ENCODE data around the gene NCAPG.
A peak's percentile ranks its signal among the peaks of the same experiment; 100 is the strongest.

The NCAPG gene

DNA sequence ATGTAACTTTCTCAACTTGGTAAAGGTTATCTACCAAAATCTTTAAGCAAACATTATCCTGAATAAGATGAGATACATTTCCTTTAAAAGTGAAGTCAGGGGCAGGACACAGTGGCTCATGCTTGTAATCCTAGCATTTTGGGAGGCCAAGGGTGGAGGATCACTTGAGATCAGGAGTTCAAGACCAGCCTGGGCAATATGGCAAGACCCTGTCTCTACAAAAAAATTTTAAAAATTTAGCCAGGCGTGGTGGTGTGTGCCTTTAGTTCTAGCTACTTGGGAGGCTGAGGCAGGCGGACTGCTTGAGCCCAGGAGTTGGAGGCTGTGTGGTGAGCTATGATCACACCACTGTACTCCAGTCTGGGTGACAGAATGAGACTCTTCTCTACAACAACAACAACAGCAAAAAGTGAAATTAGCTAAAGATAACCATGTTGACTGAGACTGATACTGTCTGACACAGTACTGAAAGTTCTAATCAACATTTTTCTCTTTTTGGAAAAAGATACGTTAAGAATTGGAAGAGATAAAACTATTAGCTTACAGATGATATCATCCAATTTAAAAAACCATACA, 5.1 kb upstream of the NCAPG start:
- TF ChIP-seq POLR2AphosphoS5 (IDR thresholded peaks at IDR 0.05; ENCODE audit: low read depth, low read length) (no peak), TAF1 (IDR thresholded peaks at IDR 0.05; ENCODE audit: borderline replicate concordance, insufficient read depth, low read length) (no peak), FOXP2 (optimal IDR thresholded peaks at IDR 0.05; ENCODE audit: borderline replicate concordance, extremely low read depth, extremely low read length, insufficient read depth) (no peak), SIN3A (IDR thresholded peaks at IDR 0.05; ENCODE audit: borderline replicate concordance, insufficient read depth, low read length) (no peak)
- TF ChIP-seq, protein P1, sequence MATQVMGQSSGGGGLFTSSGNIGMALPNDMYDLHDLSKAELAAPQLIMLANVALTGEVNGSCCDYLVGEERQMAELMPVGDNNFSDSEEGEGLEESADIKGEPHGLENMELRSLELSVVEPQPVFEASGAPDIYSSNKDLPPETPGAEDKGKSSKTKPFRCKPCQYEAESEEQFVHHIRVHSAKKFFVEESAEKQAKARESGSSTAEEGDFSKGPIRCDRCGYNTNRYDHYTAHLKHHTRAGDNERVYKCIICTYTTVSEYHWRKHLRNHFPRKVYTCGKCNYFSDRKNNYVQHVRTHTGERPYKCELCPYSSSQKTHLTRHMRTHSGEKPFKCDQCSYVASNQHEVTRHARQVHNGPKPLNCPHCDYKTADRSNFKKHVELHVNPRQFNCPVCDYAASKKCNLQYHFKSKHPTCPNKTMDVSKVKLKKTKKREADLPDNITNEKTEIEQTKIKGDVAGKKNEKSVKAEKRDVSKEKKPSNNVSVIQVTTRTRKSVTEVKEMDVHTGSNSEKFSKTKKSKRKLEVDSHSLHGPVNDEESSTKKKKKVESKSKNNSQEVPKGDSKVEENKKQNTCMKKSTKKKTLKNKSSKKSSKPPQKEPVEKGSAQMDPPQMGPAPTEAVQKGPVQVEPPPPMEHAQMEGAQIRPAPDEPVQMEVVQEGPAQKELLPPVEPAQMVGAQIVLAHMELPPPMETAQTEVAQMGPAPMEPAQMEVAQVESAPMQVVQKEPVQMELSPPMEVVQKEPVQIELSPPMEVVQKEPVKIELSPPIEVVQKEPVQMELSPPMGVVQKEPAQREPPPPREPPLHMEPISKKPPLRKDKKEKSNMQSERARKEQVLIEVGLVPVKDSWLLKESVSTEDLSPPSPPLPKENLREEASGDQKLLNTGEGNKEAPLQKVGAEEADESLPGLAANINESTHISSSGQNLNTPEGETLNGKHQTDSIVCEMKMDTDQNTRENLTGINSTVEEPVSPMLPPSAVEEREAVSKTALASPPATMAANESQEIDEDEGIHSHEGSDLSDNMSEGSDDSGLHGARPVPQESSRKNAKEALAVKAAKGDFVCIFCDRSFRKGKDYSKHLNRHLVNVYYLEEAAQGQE (IDR thresholded peaks at IDR 0.05; ENCODE audit: insufficient read depth in 1 of 2, low read depth in 2 of 2, low read length in 2 of 2) = no peak

DNA sequence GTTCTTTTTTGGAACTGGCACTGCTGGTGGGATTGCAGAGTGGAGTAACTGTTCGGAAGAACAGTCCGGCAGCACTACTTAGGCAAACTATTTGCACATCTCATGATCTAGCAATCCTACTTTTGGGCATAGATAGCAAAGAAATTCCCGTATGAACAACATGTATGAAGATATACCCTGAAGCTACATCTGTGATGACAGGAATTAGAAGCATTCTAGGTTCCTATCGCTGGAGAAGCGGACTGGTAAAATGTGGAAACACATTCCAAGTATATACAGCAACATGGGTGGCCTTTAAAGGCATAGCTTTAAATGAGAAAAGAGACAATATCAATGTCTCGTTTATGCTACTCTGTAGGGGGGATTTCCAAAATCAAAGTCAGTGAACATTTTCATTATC, 3.3 kb upstream of the NCAPG start:
- TF ChIP-seq SIN3A (IDR thresholded peaks at IDR 0.05; ENCODE audit: borderline replicate concordance, insufficient read depth, low read length) (no peak), FOXP2 (optimal IDR thresholded peaks at IDR 0.05; ENCODE audit: borderline replicate concordance, extremely low read depth, extremely low read length, insufficient read depth) (no peak), TAF1 (IDR thresholded peaks at IDR 0.05; ENCODE audit: borderline replicate concordance, insufficient read depth, low read length) (no peak), POLR2AphosphoS5 (IDR thresholded peaks at IDR 0.05; ENCODE audit: low read depth, low read length) (no peak)
- TF ChIP-seq, protein P1 (IDR thresholded peaks at IDR 0.05; ENCODE audit: insufficient read depth in 1 of 2, low read depth in 2 of 2, low read length in 2 of 2) = no peak

DNA sequence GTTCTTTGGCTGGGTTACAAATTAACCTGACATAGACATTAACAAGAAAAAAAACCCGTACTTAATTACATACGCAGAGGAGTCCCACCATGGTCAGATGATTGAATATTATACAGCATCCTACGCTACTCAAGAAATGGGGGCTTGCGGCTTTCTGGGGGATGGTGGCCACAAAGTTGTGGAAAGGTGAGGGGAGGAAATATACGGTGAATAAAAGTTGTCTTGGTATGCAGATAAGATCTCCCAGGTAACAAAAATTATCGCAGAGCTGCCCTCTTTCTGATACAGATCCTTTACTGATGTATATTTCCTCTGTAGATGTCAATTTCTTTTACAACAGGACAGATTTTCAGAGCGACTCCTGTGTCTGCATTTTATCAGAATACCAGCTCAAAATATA, 1.1 kb upstream of the NCAPG start:
- TF ChIP-seq TAF1 (IDR thresholded peaks at IDR 0.05; ENCODE audit: borderline replicate concordance, insufficient read depth, low read length) = no peak
- TF ChIP-seq FOXP2 (optimal IDR thresholded peaks at IDR 0.05; ENCODE audit: borderline replicate concordance, extremely low read depth, extremely low read length, insufficient read depth) = no peak

DNA sequence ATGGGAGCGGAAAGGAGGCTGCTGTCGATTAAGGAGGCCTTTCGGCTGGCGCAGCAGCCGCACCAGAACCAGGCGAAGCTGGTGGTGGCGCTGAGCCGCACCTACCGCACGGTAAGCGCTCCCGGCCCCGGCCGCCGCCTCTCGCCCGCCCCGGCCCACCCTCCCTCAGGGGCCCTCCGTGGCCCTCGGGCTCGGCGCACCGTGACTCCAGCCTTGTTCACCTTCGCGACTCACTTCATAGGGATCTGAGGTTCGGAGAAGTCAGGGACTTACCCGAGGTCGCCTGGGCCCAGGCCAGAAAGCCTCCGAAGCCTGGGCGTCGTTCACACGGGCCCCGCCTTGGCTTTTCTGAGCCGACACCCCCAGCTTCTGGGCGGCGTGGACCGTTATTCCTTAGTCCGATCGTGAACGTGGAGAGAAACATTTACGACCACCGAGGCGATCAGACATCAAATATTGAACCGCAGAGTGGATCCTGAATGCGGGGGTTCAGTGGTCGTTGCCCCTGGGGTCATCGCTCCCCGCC, 362 bp downstream of the NCAPG start:
- TF ChIP-seq, protein P1 (IDR thresholded peaks at IDR 0.05; ENCODE audit: insufficient read depth in 1 of 2, low read depth in 2 of 2, low read length in 2 of 2) = no peak
- peak; percentile 5 for TF ChIP-seq FOXP2 (optimal IDR thresholded peaks at IDR 0.05; ENCODE audit: borderline replicate concordance, extremely low read depth, extremely low read length, insufficient read depth)

DNA sequence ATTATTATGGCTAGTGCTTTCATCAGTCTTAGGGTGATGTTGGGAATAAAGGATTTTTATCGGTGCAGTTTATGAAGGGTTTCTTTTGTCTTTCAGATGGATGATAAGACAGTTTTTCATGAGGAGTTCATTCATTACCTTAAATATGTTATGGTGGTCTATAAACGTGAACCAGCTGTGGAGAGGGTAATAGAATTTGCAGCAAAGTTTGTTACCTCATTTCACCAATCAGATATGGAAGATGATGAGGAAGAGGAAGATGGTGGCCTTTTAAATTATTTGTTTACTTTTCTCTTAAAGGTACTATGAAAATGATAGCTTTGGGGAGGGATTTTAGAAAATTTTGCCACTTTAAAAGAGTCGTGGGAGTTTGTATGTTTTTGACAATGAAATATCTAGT, 1.3 kb downstream of the NCAPG start:
- TF ChIP-seq TAF1 (IDR thresholded peaks at IDR 0.05; ENCODE audit: borderline replicate concordance, insufficient read depth, low read length) = no peak
- TF ChIP-seq, protein P1 (IDR thresholded peaks at IDR 0.05; ENCODE audit: insufficient read depth in 1 of 2, low read depth in 2 of 2, low read length in 2 of 2) = no peak
- no peak for TF ChIP-seq FOXP2 (optimal IDR thresholded peaks at IDR 0.05; ENCODE audit: borderline replicate concordance, extremely low read depth, extremely low read length, insufficient read depth)
- TF ChIP-seq POLR2AphosphoS5 (IDR thresholded peaks at IDR 0.05; ENCODE audit: low read depth, low read length) = no peak
- no peak for TF ChIP-seq SIN3A (IDR thresholded peaks at IDR 0.05; ENCODE audit: borderline replicate concordance, insufficient read depth, low read length)
